SW 1271 (cell line): ENCODE measurements around the gene LRRC9.
"Not testable (repeated sequence)": the region's sequence is repeated elsewhere in the genome, so short reads cannot be mapped to it uniquely, and the experiment has no call there.

Experiments used
- DNase-seq, 2 experiments: peaks; one replicate each; lab custom pipeline; 2025; lab: John Stamatoyannopoulos, UW

Gene LRRC9

DNA sequence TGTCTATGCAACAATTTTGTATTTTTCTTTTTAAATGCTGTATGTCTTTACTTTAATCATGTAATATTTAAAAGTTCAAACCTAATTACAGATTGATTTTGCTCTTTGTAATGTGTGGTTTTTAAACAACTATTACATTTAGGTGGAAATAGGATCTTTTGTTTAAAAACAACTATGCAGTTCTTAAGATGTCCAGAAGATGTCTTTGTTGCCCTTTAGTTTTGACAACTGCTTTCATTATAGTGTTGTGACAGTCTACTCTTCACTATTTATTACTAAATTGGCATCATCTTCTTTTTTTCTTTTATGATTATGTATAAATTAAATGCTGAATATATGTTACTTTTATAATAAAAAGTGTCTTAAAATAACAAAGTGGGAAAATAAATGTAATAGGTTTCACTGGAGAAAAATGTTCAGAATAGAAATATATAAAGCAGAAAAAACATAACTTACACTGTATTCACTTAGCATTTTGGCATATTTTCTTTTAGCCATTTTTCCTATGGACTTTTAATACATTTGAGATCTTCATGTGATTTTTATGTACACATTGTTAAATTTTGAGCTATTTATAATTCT lies 144.6 kb downstream of the LRRC9 start:
- DNase-seq: peak in 1 of 2 experiments; percentile 48

DNA sequence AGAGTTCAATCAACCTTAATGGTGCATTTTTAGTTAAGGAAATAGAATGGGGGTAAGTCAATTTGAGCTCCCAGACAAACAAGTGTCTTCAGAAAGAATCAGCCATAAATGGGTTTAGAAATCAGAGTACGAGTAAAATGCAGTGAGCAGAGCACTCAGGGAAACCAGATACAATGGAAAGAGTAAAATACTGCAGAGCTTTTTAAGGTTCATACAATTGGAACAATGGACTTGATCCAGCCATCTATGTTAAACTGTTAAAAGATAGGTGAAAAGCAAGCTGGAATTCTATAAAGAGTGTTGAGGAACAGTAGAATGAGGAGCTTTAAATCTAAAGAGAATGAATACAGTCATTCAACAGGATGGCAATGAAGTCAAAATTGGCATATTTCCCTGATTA lies 147.9 kb downstream of the LRRC9 start:
- DNase-seq: no peak

DNA sequence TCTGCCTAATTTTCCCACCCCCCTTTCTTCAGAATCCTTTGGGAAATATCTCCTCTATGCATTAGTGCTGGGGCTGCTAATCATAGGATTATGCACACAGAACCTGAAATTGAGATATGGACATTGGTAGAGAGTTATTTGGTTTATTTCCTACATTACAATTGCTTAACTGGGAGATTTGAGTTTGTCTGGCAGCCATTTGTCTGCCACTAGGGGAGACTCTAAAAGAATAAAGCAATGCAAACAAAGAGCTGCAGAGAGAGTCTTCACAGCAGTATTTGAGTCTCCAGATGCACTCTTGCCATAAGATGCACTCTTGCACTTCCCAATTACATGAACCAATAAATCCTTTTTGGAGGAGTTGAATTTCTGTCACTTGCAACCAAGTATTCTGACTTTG lies 159.8 kb downstream of the LRRC9 start:
- DNase-seq: no peak

DNA sequence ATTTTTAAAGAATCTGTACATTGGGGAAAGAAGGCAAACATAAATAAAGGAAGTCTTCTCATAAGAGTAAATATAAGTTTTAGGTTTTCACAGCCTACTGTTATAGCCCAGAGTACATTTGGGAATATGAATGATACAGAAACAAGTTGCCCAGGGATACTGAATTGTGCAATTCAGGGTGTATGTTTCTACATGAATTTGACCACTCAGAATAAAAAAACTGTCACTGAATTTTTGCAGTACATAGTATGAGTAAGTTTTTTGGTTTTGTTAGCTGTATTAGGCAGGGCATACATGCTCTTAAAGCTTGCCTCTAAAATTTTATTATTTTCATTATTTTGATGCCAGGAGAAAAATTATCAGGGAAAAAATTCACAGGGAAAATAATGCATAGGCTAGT lies 165.1 kb downstream of the LRRC9 start:
- no peak for DNase-seq

DNA sequence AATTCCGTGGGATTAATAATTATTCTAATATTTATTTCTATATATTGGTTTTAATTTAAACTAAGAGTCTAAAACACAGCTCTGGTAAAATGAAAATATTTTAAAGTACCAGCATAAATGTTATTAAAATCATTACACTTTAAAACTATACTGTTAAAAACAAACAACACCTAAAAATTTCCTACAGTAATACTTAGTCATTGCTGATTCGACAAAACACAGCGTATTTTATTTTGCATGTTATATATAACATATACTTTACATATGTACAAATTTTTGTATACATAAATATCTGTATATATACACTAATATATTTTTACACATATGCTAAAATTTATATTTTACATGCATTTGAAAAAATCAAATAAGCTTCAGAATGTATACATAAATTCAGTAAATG lies 165.7 kb downstream of the LRRC9 start:
- DNase-seq: no peak

DNA sequence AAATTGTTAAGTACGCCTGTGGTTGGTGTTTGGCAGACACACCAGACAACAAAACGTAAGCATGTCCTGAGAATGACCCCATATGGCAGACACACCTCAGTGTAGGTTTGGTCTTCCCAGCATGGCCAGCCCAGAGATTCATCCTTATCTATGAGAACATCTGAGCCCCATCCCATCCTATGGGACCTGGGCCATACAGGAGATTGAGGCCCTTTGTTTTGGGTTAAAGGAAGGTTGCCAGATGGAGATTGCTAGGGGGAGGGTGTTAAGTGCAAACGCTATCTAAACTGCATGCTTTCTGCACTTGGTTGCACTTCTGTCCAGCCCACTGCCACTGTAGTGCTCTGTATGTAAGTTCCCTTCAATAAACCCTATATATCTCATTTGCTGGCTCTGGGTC lies 167.7 kb downstream of the LRRC9 start:
- no peak for DNase-seq

DNA sequence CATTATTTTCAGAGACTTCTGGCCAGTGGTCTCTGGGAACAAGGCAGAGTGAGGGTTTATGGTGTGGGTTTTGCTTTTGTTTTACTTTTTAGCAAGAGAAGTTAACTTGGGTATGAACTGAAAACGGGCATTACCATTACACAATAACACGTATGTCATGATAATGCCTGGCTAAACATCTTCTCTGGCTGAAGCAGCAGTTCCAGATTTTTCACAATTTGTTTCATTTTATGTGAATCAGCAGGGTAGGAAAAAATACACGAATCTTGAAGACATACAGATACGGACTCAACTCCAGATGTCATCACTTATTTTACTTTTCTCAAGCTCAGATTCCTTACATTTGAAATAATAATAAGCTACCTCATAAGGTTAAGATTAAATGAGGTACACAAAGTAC lies 169.3 kb downstream of the LRRC9 start:
- no peak for DNase-seq

DNA sequence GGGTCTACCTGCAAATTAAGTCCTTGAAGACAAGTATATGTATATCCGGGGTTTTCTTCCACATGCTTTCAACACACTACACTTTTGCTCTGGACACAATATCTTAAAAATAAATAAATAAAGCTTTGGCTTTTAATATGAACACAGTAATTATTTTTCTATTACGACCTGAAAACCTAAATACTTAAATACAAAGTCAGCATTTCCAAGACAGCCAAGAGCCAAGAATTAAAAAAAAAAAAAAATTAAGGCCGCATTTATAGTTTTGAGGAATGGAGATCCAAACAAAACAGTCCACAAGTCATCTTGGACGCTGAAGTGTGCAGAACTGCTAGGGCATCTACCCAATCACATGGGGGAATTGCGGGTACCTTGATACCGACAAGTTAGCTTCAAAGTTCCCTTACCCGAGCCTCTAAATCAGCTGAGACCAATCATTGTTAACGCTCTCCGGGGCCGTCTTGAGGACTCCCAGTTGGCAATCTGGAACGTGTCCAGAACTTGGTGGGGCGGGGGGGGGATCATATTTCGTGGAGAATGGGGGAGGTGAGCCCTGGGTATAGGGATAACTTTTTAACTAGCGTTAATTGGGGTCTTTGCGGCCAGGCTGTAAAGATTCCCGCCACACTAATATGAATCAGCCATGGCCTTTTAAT lies 171.0 kb downstream of the LRRC9 start:
- DNase-seq: peak in 1 of 2 experiments; percentile 50

DNA sequence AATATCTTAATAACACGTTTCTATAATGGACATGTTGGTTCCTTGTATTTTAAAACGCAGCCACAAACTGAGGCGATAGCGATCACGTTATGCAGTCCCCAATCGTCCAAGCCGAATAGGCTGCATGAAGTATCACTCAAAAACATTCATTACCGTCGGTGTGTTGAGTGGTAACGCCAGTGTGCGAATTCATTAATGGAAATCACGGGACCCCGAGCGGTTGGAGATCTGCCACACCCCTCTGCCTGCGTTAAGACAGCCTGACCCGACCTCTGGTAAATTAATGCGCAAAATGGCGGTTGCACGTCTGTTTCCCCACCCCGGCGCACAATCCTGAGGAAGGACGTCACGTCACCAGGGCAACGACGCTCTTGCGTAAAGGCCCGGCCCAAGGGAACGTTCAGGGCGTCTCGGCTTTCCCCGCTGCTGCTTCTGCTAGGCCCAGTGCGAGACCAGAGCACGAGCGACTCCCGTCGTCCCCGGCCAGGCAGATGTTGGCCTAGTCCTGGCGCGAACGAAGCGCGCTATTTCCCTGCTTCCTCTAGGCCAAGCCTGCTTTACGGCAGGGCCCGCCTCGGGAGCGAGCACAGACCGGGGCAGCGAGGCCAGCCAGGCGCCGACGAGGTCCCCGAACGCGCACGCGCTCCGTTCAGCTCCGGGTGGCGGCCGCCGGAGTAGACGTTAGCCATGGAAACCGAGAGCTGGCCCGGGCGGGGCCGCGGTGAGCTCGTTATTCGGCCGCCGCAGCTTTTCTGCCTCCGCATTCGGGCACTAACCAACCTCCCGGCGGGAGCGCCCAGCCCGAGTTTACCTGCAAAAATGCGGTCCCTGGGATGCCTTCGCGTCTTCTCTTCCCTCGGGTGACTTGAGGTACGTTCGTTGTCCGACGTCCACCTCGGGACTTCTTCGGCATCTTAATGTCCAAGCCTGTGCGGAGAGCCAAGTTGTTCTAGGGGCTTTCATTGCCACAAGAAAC lies 171.9 kb downstream of the LRRC9 start, which contains the start of gene PCNX4:
Gene PCNX4 (plus strand): TSS at position 374 of the 976 bp plus-strand sequence. CDS start 15,716 bp downstream, outside the sequence.
- DNase-seq: peak; percentile 98

DNA sequence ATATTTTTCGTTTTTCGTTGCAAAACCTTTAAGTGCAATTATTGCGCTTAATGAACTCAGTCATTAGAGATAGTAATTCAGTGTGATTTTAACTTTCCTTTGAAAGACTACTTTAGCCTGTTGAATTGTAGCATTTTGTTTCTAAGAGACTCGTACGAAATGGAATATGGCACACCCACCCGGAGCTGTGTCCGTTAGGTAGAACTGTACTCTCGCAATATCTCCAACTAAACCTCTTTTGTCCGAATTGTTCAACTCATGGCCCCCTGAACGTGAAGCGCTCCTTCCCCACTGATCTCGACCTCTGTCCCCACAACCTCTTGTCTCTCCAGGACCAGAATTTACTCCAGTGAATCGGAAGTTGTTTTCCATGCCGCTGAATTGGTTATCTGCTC lies 172.6 kb downstream of the LRRC9 start:
- peak in 1 of 2 experiments; percentile 50 for DNase-seq

DNA sequence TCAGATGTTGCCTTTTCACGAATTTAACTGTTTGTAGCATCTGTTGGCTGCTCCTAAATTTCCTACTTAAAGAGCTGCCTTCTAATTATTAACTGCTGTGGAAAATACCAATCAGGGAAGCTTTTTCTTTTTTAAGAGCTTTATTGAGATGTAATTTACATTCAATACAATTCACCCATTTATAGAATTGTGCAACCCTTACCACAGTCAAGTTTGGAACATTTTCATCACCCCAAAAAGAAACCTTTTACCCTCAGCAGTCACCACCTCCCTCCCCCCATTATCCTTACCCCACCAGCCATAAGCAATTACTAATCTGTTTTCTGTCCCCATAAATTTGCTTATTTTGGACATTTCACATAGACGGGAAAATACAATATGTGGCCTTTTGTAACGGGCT lies 173.1 kb downstream of the LRRC9 start:
- DNase-seq: no peak

DNA sequence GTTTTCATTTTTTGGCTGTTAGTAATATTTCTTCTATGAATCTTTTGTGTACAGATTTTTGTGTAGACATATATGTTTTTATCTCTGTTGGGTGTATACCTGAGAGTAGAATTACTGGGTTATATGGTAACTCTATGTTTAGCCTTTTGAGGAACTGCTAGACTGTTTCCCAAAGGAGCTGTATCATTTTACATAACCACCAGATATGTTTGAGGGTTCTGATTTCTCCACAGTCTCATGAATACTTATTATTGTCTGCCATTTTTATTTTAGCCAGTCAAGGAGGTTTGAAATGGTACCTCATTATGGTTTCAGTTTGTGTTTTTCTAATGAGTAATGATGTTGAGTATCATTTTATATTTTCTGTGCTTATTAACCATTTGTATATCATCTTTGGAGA lies 173.7 kb downstream of the LRRC9 start:
- peak in 1 of 2 experiments; percentile 35 for DNase-seq

DNA sequence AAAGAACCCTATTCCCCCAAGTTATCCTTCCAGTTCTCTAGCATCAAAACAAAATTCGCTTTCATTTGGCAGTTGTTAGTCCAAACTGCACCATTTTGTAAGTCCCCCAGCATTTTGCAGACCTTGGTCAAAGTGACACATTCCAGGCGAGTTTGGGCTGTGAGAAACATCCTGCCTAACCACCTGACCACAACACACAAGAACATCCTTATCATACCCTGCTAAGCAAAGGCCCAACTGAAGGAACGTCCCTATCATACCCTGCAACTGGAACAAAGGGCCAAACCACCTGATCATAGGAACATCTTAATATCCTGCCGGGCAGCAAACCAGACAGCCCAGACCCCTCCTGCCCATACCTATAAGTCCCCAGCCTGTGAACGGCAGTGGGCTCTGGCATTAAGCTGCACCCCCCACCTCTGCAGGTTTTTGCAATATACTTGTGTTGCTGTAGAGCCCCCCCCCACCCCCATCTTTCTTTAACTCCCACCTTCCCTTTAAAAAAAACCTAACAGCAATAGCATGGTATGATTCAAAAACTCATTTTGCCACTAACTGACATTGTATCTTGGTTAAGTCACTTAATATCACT lies 174.5 kb downstream of the LRRC9 start:
- DNase-seq: peak; percentile 67 to 91

DNA sequence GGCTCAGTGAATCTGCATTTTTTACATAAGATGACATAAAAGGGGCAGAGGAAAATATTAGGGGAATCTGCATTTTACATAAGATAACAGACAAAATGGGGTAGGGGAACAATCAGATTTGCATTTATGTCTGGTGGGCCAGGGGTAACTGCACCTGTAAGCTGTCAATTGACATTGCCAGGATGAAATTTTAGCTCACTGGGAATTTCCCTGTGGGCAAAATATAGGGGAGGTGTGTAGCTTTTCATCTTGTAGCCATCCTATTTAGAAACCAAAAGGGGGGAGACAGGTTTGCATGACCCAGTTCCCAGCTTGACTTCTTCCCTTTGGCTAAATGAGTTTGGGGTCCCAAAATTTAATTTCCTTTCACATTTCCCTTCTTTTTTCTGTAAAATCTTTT lies 175.3 kb downstream of the LRRC9 start:
- no peak for DNase-seq

DNA sequence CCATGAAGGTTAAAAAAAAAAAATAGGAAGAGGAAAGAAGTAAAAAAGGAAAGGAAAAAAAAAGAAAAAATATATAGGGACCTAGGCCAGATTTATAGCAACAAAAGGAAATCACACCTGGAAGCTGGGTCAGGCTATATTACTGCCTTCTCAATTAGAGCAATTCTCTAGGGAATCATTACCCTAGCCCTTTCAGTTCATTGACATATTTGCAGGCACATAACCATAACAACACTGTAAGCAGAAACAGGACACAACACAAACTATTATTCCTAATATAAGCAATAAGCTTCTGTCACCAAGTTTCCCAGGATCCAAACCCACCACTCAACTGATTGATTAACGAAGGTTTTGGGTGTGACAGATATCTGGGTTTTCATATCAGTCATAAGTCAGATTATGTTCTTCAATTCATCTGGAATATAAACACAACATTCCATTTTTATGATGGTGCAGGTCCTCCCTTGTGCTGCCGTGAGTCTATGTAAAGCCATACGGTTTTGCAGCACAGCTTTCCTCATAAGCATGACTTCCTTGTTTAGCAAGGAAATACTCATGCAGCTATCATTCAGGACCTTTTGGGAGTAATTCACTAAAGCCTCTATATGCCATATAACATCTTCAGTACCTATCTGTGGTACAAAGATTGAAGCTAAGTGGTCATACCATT lies 176.0 kb downstream of the LRRC9 start:
- peak in 1 of 2 experiments; percentile 34 for DNase-seq

DNA sequence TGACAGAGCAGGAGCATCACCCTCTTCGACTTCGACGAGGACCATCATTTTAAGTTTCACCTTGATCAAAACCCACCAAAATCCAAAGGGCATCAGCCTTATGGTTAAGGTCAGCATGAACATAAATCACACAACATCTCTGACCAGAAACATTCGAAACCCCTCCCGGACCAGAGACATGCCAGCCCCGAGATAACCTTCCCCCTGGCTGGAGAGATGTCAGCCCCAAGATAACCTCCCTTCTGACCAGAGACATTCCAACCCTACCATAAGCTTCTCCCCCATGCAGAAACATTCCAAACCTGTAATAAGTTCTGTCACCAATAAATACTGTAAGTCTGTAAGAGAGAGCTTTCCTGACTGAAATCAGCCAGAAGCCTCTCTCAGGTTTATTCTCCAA lies 178.0 kb downstream of the LRRC9 start:
- no peak for DNase-seq

DNA sequence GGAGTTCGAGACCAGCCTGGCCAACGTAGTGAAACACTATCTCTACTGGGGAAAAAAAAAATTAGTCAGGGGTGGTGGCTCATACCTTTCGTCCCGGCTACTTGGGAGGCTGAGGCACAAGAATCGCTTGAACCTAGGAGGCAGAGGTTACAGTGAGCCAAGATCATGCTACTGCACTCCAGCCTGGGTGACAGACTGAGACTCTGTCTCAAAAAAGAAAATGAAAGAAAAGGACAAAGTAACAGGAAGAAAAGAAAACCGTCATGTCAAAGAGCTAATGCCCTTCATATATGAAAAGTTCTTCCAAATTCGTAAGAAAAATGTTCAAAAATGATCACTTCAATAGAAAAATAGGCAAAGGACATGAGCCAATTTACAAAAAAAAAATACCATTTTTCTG lies 179.9 kb downstream of the LRRC9 start:
- DNase-seq: not testable (repeated sequence)

DNA sequence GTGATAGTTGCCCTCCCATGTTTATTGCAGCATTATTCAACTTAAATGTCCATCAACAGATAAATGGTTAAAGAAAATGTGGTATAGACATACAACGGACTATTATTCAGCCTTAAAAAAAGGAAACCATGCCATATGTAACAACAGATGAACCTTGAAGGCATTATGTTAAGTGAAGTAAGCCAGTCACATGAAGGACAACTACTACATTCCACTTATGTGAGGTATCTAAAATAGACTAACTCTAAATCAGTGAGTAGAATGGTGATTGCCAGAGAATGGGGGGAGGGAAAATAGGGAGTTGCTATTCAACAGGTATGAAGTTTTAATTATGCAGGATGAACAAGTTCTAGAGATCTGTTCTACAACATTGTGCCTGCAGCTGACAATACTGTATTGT lies 181.8 kb downstream of the LRRC9 start:
- no peak for DNase-seq

DNA sequence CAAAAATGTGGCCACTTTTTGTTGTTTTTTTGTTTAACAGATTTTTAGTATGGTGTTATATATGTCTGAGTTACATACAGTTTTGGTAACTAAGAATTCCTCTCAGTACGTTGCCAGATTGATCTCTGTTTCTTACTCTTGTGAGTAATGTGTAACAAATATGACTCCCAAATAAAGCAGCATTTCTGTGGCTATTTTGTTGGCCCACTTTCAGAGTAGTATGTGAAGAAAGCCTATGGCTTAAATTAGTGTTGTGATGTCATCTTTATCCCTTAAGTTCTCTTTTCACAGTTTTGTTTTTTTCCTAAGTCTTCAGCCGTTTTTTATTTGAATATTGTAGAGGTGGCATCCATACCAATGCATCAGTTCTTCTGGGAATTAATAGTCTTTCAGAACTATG lies 182.4 kb downstream of the LRRC9 start:
- DNase-seq: no peak

DNA sequence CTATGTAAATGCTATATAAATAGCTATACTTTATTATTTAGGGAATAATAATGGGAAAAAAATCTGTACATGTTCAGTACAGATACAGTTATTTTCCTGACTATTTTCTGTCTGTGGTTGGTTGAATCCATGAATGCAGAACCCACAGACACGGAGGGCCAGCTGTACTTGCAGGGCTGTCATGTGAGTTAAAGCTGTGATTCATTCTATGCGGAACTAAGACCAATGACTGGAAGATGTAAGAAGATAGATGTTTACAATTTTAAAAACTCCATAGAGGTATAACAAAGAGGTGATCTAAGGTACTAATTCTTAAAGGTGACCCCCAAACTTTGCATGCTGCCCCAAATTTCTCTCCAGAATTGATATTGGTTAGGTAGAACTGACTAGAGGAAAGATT lies 186.4 kb downstream of the LRRC9 start:
- no peak for DNase-seq

DNA sequence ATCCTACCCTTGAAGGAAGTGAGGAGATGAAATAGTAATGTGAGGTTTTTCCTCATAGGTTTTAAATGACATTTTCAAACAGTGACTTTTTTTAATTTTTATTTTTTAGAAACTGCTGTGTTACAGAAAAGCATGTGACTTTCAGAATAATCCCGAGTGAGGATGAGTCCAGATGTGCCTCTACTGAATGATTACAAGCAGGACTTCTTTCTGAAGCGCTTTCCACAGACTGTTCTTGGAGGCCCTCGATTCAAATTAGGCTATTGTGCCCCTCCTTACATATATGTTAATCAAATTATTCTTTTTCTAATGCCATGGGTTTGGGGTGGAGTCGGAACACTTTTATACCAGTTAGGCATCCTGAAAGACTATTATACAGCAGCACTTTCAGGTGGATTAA lies 187.5 kb downstream of the LRRC9 start:
- no peak for DNase-seq

DNA sequence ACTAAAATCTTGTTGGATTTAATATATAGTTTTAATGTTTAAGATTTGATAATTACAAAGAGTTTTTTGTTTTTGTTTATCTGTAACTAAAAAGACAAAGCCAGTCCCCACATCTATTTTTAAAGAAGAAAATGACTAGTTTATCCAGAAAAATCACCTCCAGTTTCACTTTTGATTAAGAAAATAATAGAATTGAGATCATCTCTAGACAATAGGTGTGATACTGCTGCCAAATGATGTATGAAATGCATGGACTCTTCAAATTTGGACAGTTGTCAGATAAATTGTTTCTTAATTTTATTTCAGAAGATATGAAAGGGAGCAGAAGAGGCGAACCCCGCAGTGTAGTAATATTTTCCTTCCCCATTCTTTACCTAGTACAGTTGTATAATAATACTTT lies 191.8 kb downstream of the LRRC9 start:
- DNase-seq: no peak
